Kidney (tissue), 14 donors: ENCODE measurements around the gene GNG8. TPM values are rescaled to one million over a fixed set of nuclear protein-coding genes. Genes with fewer than 3 reads are reported as not detected.
"Not testable (repeated sequence)": the region's sequence is repeated elsewhere in the genome, so short reads cannot be mapped to it uniquely, and the experiment has no call there.

Experiments used
- DNase-seq, 5 donors: peaks; one replicate each; pipeline ENCODE4 v3.0.0-alpha.2; 2013 to 2020
- FAIRE-seq: peaks from 2 replicates; lab custom pipeline; 2012; peaks lifted over from hg19 to GRCh38; lab: Jason Lieb, UNC
- H3K27ac ChIP-seq, 2 donors: one replicate each; pipeline ENCODE4 v1.7.0; 2013; ENCODE audit warnings: low read depth in 2 of 2, low read length in 2 of 2, inconsistent platforms in 1 of 2
- H3K27me3 ChIP-seq: one replicate; pipeline ENCODE4 v1.7.1; 2013; ENCODE audit warnings: low read length, inconsistent platforms; ENCODE audit not compliant: control insufficient read depth, insufficient read depth
- H3K36me3 ChIP-seq, 3 donors: one replicate each; pipeline versions ENCODE4 v1.7.0 to v1.7.1; 2013; ENCODE audit warnings: low read length in 3 of 3, control low read depth in 1 of 3, inconsistent platforms in 1 of 3; ENCODE audit not compliant: insufficient read depth in 3 of 3, control insufficient read depth in 2 of 3
- H3K4me1 ChIP-seq, 3 donors: one replicate each; pipeline versions ENCODE4 v1.7.0 to v1.7.1; 2013; ENCODE audit warnings: low read length in 3 of 3, inconsistent platforms in 1 of 3, low read depth in 1 of 3; ENCODE audit not compliant: control insufficient read depth in 2 of 3, insufficient read depth in 2 of 3
- H3K4me3 ChIP-seq, 3 donors: one replicate each; pipeline versions ENCODE4 v1.7.0 to v1.8.1; 2013; ENCODE audit warnings: low read length in 3 of 3, control low read depth in 1 of 3, inconsistent platforms in 1 of 3
- H3K9ac ChIP-seq, 3 donors: one replicate each; pipeline versions ENCODE4 v1.7.0 to v1.7.1; 2013; ENCODE audit warnings: low read length in 3 of 3, control low read depth in 1 of 3, inconsistent platforms in 1 of 3
- H3K9me3 ChIP-seq, 3 donors: one replicate each; pipeline versions ENCODE4 v1.7.0 to v1.7.1; 2013; ENCODE audit warnings: low read length in 3 of 3, control low read depth in 1 of 3, inconsistent platforms in 1 of 3; ENCODE audit not compliant: control insufficient read depth in 2 of 3, insufficient read depth in 1 of 3
- CTCF ChIP-seq: IDR thresholded peaks from 3 replicates; pipeline ENCODE4 v1.5.1; 2012; ENCODE audit warnings: mild to moderate bottlenecking, moderate library complexity, borderline replicate concordance; ENCODE audit not compliant: insufficient read depth; ENCODE audit errors: extremely low read depth
- intact Hi-C: fragments of 100-400 bp; cut with DNase I; formaldehyde crosslinking; loops from one replicate; pipeline ENCODE4 v1.11.1; 2022
- polyA plus RNA-seq: library from polyadenylated mRNA; stranded (reverse); fragments of 350-450 nt; fragmentation: Illumina TruSeq; extraction: RNeasy Lipid Tissue Mini Kit (QIAGEN cat#74804); gene quantifications from one replicate; pipeline ENCODE4 v1.2.3, GENCODE V29; 2014; ENCODE audit warnings: low read depth, low replicate concordance; ENCODE audit not compliant: insufficient read depth
- total RNA-seq: library from RNA; stranded (reverse); fragmentation: NEBNext Ultra II Directional; extraction: Animal tissue kit (Norgen Biotek cat#: 25700); gene quantifications from one replicate; pipeline ENCODE4 v1.2.1, GENCODE V29; 2021
- donor health status: control.
- donor health status: control.
- donor health status: control.
- donor health status: control.
- donor health status: control.
- donor health status: DM: yes; HTN: yes; CAD: no.
- donor health status: Normal renal cell carcinoma (clear cell type).

GNG8 gene
- total and polyA plus RNA-seq, 2 donors from 2014 or later, result not detected

DNA sequence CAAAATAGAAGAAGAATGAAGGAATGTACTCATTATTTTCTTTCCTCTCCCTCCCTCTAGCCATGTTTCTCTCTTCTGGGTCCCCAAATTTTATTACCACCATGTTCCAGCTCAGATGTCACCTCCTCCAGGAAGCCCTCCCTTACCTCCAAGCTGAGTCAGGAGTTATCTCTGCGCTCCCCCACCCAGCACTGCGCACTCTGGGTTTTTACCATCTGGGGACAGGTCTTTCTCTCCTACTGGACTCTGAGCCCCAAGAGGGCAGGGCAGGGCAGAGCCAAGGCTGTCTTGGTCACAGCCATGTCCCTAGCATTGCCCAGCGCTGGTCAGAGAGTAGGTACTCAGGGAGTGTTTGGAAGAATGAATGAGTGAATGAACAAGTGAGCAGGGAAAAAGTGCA lies 2.9 kb downstream of the GNG8 start:
- FAIRE-seq (no peak), DNase-seq (no peak)
- intact Hi-C loops, result no loop called here
- Histone ChIP-seq H3K4me3 (no peak overlapping the region), H3K27me3 (peaks cover 11% of the 10 kb centered on the region), H3K9ac (no peak overlapping the region), H3K27ac (no peak overlapping the region), H3K4me1 (peaks cover 0 to 12% (median 5%) of the 10 kb centered on the region in 3 donors), H3K36me3 (no peaks in the 10 kb centered on the region), H3K9me3 (no peaks in the 10 kb centered on the region)
- TF ChIP-seq CTCF, result no peak

GRCh38 chr19:46631481-46631880 lies 4.5 kb downstream of the GNG8 start:
- DNase-seq, result peak in 1 of 5 donors; percentile 40
- TF ChIP-seq CTCF, result no peak
- Histone ChIP-seq H3K4me3 (no peak overlapping the region), H3K4me1 (peaks cover 0 to 14% (median 5%) of the 10 kb centered on the region in 3 donors), H3K9me3 (no peaks in the 10 kb centered on the region), H3K36me3 (no peaks in the 10 kb centered on the region), H3K27me3 (peaks cover 5% of the 10 kb centered on the region), H3K9ac (no peak overlapping the region), H3K27ac (no peak overlapping the region)
- no peak for FAIRE-seq
- intact Hi-C loops, result no loop called here

DNA sequence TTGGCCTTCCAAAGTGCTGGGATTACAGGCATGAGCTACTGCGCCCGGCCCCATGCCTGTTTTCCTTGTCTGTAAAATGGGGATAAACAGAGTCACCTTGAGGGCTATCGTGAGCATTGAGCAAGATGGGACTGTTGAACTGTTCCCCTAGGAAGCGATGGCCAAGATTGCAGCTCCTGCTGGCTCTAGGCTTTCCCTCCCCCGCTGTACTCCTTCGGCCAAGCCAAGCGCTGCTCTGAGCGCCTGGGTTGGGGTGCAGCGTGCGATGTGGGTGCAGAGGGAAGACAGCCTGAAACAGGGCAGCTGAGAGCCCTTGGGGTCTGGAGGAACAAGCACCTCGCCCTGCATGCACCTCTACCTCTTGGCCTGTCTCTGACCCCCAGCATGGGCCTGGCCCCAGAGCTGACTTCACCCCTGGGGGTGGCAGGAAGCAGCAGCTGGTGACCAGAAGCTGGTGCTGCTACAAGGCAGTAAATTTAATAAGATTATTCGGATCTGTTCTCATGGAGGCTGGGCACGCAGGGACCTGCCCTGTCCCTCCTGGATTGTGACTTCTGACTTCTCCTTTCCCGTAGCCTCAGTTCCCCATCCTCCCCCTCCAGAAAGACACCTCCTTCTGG lies 5.3 kb downstream of the GNG8 start:
- H3K36me3 ChIP-seq, result no peaks in the 10 kb centered on the region
- intact Hi-C loops, result no loop called here
- no peak for TF ChIP-seq CTCF
- no peak for FAIRE-seq
- H3K4me1 ChIP-seq, result peaks cover 0 to 17% (median 11%) of the 10 kb centered on the region in 3 donors
- H3K27ac ChIP-seq, result no peak overlapping the region
- H3K4me3 ChIP-seq, result no peak overlapping the region
- no peak overlapping the region for H3K9ac ChIP-seq
- H3K27me3 ChIP-seq, result peaks cover 3% of the 10 kb centered on the region
- no peak for DNase-seq
- no peaks in the 10 kb centered on the region for H3K9me3 ChIP-seq

GRCh38 chr19:46629546-46630025 lies 6.4 kb downstream of the GNG8 start:
- Histone ChIP-seq H3K4me3 (no peak overlapping the region), H3K9me3 (no peaks in the 10 kb centered on the region), H3K27me3 (peaks cover 3% of the 10 kb centered on the region), H3K4me1 (peaks cover 0 to 18% (median 18%) of the 10 kb centered on the region in 3 donors), H3K9ac (no peak overlapping the region), H3K27ac (no peak overlapping the region), H3K36me3 (no peaks in the 10 kb centered on the region)
- intact Hi-C loops, result no loop called here
- no peak for DNase-seq
- TF ChIP-seq CTCF, result no peak
- FAIRE-seq, result no peak

- H3K9me3 ChIP-seq, DNase-seq, H3K4me3 ChIP-seq, H3K27ac ChIP-seq, FAIRE-seq, H3K36me3 ChIP-seq, H3K27me3 ChIP-seq, H3K9ac ChIP-seq, intact Hi-C loops: not testable (repeated sequence)
- peaks cover 0 to 18% (median 18%) of the 10 kb centered on the region in 3 donors for H3K4me1 ChIP-seq
Measured at GRCh38 chr19:46628970-46629369, 7.0 kb downstream of the GNG8 start.
